Uterus (tissue), 4 donors: Measurements from ENCODE around the gene ACTL8. TPM values are rescaled to one million over a fixed set of nuclear protein-coding genes. Genes with fewer than 3 reads are reported as not detected.

ENCODE experiments used
- DNase-seq, 2 donors: peaks; one replicate each; pipeline ENCODE4 v3.0.0-alpha.2; 2019 to 2020
- H3K27ac ChIP-seq, 2 donors: fragments of 200-600 bp; sonication (generic); 1 replicate in 1 of 2; 2 replicates in 1 of 2; pipeline ENCODE4 v1.5.1; 2016 to 2018
- H3K27me3 ChIP-seq, 2 donors: fragments of 200-600 bp; sonication (generic); one replicate each; pipeline ENCODE4 v1.5.1; 2018 to 2019; ENCODE audit warnings: control low read depth in 1 of 2
- H3K36me3 ChIP-seq, 2 donors: fragments of 200-600 bp; sonication (generic); one replicate each; pipeline ENCODE4 v1.5.1; 2019; ENCODE audit warnings: control low read depth in 1 of 2
- H3K4me1 ChIP-seq, 2 donors: fragments of 200-600 bp; sonication (generic); one replicate each; pipeline ENCODE4 v1.5.1; 2018 to 2019; ENCODE audit warnings: control low read depth in 1 of 2
- H3K4me3 ChIP-seq, 2 donors: fragments of 200-600 bp; sonication (generic); 1 replicate in 1 of 2; 2 replicates in 1 of 2; pipeline ENCODE4 v1.5.1; 2018 to 2019; ENCODE audit warnings: mild to moderate bottlenecking in 1 of 2
- H3K9me3 ChIP-seq, 2 donors: fragments of 200-600 bp; sonication (generic); one replicate each; pipeline ENCODE4 v1.5.1; 2019; ENCODE audit warnings: control low read depth in 1 of 2
- POLR2A ChIP-seq, 2 donors: fragments of 450-650 bp; IDR thresholded peaks; one replicate each; pipeline ENCODE4 v1.6.1; 2016; ENCODE audit warnings: antibody characterized with exemption in 2 of 2, mild to moderate bottlenecking in 1 of 2, moderate library complexity in 1 of 2
- intact Hi-C: fragments of 100-400 bp; cut with DNase I; formaldehyde crosslinking; loops from one replicate; pipeline ENCODE4 v1.15.1; 2023; ENCODE audit warnings: low total_unique reads
- total RNA-seq, 4 donors: library from RNA; depleted of rRNA in 3 of 4; stranded (reverse); fragments of >200 nt in 3 of 4; gene quantifications; one replicate each; pipeline versions ENCODE4 v1.1.0 to v1.2.4, GENCODE V29; 2014 to 2023
- TF ChIP-seq, protein P1 (sequence below), 4 experiments: fragments of 200-600 bp in 2 of 4; fragments of 450-650 bp in 2 of 4; sonication (generic) in 2 of 4; IDR thresholded peaks; one replicate each; pipeline ENCODE4 v1.5.1; 2016 to 2019; ENCODE audit warnings: antibody characterized with exemption in 4 of 4, mild to moderate bottlenecking in 2 of 4, moderate library complexity in 1 of 4
- donor health status: DM: yes; HTN: yes; CAD: no.

The ACTL8 gene
- total RNA-seq, 4 donors from 2014 or later: not detected

DNA sequence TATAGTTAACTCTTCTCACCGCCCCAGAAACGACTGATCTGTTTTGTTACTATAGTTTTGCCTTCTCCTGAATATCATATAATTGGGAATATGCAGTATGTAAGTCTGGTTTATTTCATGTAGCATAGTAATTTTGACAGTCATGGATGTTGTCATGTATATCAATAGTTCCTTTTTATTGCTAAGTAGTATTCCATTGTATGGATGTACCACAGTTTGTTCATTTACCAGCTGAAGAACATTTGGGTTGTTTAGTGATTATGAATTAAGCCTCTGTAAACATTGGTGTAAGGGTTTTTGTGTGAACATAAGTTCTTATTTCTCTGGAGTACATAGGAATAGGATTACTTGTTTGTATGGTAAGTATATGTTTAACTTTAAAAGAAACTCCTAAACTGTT is 55.5 kb downstream of the ACTL8 start:
- TF ChIP-seq POLR2A (IDR thresholded peaks at IDR 0.05): no peak
- TF ChIP-seq, protein P1, sequence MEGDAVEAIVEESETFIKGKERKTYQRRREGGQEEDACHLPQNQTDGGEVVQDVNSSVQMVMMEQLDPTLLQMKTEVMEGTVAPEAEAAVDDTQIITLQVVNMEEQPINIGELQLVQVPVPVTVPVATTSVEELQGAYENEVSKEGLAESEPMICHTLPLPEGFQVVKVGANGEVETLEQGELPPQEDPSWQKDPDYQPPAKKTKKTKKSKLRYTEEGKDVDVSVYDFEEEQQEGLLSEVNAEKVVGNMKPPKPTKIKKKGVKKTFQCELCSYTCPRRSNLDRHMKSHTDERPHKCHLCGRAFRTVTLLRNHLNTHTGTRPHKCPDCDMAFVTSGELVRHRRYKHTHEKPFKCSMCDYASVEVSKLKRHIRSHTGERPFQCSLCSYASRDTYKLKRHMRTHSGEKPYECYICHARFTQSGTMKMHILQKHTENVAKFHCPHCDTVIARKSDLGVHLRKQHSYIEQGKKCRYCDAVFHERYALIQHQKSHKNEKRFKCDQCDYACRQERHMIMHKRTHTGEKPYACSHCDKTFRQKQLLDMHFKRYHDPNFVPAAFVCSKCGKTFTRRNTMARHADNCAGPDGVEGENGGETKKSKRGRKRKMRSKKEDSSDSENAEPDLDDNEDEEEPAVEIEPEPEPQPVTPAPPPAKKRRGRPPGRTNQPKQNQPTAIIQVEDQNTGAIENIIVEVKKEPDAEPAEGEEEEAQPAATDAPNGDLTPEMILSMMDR (IDR thresholded peaks at IDR 0.05): no peak
- intact Hi-C loops: no loop called here
- H3K4me3 ChIP-seq: no peak overlapping the region
- no peak for DNase-seq
- no peaks in the 10 kb centered on the region for H3K36me3 ChIP-seq
- no peaks in the 10 kb centered on the region for H3K9me3 ChIP-seq
- peaks cover 0 to 3% of the 10 kb centered on the region in 2 donors for H3K27me3 ChIP-seq
- H3K4me1 ChIP-seq: no peaks in the 10 kb centered on the region
- no peak overlapping the region for H3K27ac ChIP-seq

DNA sequence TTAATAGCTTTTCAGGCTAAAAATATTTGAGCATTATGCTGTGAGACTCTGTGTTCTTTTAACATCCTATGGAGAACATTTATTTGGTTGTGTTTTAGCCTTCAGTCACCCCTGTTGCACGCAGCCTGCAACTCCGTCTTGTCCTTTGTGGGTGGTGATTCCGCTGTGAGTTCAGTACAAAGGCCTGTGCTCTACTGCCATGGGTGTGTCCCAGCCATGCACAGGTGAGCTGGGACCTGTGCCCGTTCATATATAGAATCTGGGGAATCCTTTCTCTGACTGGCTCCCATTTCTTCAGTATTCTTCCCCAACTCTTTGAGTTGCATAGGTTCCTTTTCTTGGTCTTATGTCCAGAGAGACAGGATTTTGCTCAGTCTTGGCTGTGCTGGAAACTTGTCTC is 61.4 kb downstream of the ACTL8 start:
- intact Hi-C loops: no loop called here
- H3K27ac ChIP-seq: no peak overlapping the region
- no peaks in the 10 kb centered on the region for H3K4me1 ChIP-seq
- H3K9me3 ChIP-seq: no peaks in the 10 kb centered on the region
- peaks cover 0 to 3% of the 10 kb centered on the region in 2 donors for H3K27me3 ChIP-seq
- DNase-seq: no peak
- no peaks in the 10 kb centered on the region for H3K36me3 ChIP-seq
- no peak overlapping the region for H3K4me3 ChIP-seq
- TF ChIP-seq, protein P1 (IDR thresholded peaks at IDR 0.05): no peak
- no peak for TF ChIP-seq POLR2A (IDR thresholded peaks at IDR 0.05)

DNA sequence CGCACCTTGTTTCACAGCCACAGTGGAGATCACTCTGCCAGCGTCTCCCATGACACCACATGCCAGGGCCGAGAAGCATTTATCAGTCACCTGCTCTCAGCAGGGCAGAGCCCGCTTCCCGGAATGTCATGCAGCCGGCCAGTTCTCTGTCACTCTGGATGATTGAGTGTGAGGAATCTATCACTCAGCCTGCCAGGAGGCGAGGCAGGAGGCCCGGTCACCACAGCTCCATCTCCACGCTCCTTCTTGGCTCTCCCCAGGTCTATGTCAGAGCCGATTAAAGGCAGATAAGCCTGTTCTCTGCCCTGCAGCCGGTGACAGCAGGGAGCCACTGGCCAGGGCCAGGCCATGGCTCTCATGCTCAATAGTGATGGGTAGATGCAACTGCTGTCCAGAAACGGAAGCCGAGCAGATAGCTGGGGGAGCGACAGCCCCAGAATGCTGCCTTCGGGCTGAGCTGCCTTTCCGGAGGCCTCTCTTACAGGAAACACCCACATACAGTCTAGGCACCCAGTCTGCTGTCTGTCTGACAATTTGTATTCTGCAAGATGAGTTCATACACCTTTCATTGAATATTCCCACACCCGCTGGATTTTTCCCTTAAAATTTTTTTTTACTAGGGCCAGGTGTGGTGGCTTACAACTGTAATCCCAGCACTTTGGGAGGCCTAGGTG is 64.1 kb downstream of the ACTL8 start:
- intact Hi-C loops: no loop called here
- Histone ChIP-seq H3K4me1 (no peaks in the 10 kb centered on the region), H3K27me3 (no peaks in the 10 kb centered on the region), H3K4me3 (no peak overlapping the region), H3K27ac (no peak overlapping the region), H3K9me3 (no peaks in the 10 kb centered on the region), H3K36me3 (no peaks in the 10 kb centered on the region)
- no peak for DNase-seq
- no peak for TF ChIP-seq POLR2A (IDR thresholded peaks at IDR 0.05)
- TF ChIP-seq, protein P1 (IDR thresholded peaks at IDR 0.05): no peak

DNA sequence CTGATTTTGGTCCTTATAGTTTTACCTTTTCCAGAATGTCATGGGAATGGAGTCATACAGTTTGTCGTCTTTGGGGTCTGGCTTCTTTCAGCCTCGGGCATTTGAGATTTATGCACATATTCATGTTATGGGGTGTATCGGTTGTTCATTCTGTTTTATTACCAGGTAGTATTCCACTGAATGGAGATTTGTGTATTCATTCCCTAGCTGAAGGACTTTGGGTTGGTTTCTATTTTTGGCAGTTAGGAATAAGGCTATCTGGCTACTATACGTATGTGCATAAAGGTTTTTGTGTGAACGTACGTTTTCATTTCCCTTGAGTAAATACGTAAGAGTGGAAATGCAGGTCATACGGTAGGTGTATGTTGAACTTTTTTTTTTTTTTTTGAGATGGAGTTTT is 65.1 kb downstream of the ACTL8 start:
- Histone ChIP-seq H3K4me1 (no peaks in the 10 kb centered on the region), H3K27me3 (no peaks in the 10 kb centered on the region), H3K27ac (no peak overlapping the region), H3K36me3 (no peaks in the 10 kb centered on the region), H3K4me3 (no peak overlapping the region), H3K9me3 (no peaks in the 10 kb centered on the region)
- TF ChIP-seq, protein P1 (IDR thresholded peaks at IDR 0.05): no peak
- no peak for TF ChIP-seq POLR2A (IDR thresholded peaks at IDR 0.05)
- intact Hi-C loops: no loop called here
- DNase-seq: no peak

DNA sequence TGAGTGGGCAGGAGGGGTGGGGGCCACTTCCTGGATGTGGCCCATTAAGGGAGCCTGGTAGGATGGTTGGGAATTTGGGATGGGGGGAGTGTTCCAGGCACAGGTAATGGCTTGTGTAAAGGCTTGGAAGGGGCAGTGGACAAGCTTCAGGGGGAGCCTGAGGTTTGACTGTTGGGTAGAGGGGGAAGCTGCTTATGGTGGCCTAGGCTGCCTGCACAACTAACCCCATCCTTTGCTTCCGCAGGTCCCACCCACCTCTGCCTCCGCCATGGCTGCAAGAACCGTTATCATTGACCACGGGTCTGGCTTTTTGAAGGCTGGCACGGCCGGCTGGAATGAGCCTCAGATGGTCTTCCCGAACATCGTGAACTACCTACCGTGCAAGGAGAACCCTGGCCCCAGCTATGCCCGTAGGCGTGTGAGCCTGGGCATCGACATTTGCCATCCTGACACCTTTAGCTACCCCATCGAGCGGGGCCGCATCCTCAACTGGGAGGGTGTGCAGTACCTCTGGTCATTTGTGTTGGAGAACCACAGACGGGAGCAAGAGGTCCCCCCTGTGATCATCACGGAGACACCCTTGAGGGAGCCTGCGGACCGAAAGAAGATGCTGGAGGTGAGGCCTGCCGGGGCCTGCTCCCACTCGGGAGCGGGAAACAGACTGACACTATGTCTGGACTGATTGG is 67.8 kb downstream of the ACTL8 start:
- intact Hi-C loops: no loop called here
- H3K27me3 ChIP-seq: no peaks in the 10 kb centered on the region

More for the DNA sequence above, 67.8 kb downstream of the ACTL8 start:
- TF ChIP-seq, protein P1 (IDR thresholded peaks at IDR 0.05): no peak
- no peak for TF ChIP-seq POLR2A (IDR thresholded peaks at IDR 0.05)
- H3K4me1 ChIP-seq: no peaks in the 10 kb centered on the region
- H3K9me3 ChIP-seq: no peaks in the 10 kb centered on the region
- no peaks in the 10 kb centered on the region for H3K36me3 ChIP-seq
- no peak overlapping the region for H3K4me3 ChIP-seq
- no peak overlapping the region for H3K27ac ChIP-seq
- DNase-seq: no peak
